Right lobe of liver (tissue), 6 donors: ENCODE measurements around the gene DEDD. TPM values are rescaled to one million over a fixed set of nuclear protein-coding genes. Genes with fewer than 3 reads are reported as not detected.
"Not testable (repeated sequence)": the region's sequence is repeated elsewhere in the genome, so short reads cannot be mapped to it uniquely, and the experiment has no call there.

Source experiments
- ATAC-seq, 4 donors: fragments of 200-7000 bp; cut with Tn5 transposase; one replicate each; pipeline ENCODE4 v1.9.1; 2020; ENCODE audit warnings: mild to moderate bottlenecking in 4 of 4, moderate library complexity in 4 of 4
- DNase-seq, 3 donors: peaks; one replicate each; pipeline ENCODE4 v3.0.0-alpha.2; 2020
- H3K27ac ChIP-seq, 3 donors: fragments of 200-600 bp; one replicate each; pipeline ENCODE4 v1.8.0; 2022
- H3K27me3 ChIP-seq, 2 donors: fragments of 200-600 bp; one replicate each; pipeline ENCODE4 v1.8.0; 2022
- H3K36me3 ChIP-seq, 4 donors: fragments of 200-600 bp; sonication (generic) in 1 of 4; one replicate each; pipeline versions ENCODE4 v1.5.1 to v1.8.0; 2017 to 2022; ENCODE audit warnings: control low read depth in 1 of 4
- H3K4me1 ChIP-seq, 4 donors: fragments of 200-600 bp; sonication (generic) in 1 of 4; one replicate each; pipeline versions ENCODE4 v1.5.1 to v1.8.0; 2017 to 2022; ENCODE audit warnings: control low read depth in 1 of 4
- H3K4me3 ChIP-seq, 3 donors: fragments of 200-600 bp; one replicate each; pipeline ENCODE4 v1.8.0; 2022
- H3K9me3 ChIP-seq, 4 donors: fragments of 200-600 bp; sonication (generic) in 1 of 4; one replicate each; pipeline versions ENCODE4 v1.5.1 to v1.8.0; 2017 to 2022; ENCODE audit warnings: control low read depth in 1 of 4
- CTCF ChIP-seq, 4 donors: fragments of 200-600 bp in 3 of 4; fragments of 450-650 bp in 1 of 4; IDR thresholded peaks; one replicate each; pipeline versions ENCODE4 v1.5.1 to v1.8.0; 2016 to 2022; ENCODE audit warnings: antibody characterized with exemption in 4 of 4, mild to moderate bottlenecking in 2 of 4
- POLR2A ChIP-seq: fragments of 450-650 bp; IDR thresholded peaks from one replicate; pipeline ENCODE4 v1.6.1; 2017; ENCODE audit warnings: antibody characterized with exemption, mild to moderate bottlenecking
- whole genome bisulfite sequencing: methylation state at CpG from one replicate; pipeline ENCODE4 v1.1.6; 2018; ENCODE audit warnings: low coverage, low lambda C conversion rate; ENCODE audit not compliant: insufficient coverage; ENCODE audit errors: missing lambda C conversion rate; 5-methylcytosine and 5-hydroxymethylcytosine counted together
- intact Hi-C, 2 donors: fragments of 100-400 bp; cut with DNase I; formaldehyde crosslinking; loops; one replicate each; pipeline versions ENCODE4 v1.11.2 to v1.14.1; 2022
- total RNA-seq, 6 experiments: library from RNA; depleted of rRNA in 2 of 6; stranded (reverse); fragments of >200 nt in 2 of 6; fragmentation: NEBNext Ultra II Directional in 3 of 6; extraction: Animal tissue kit (Norgen Biotek cat#: 25700) in 3 of 6; gene quantifications; one replicate each; pipeline versions ENCODE4 v1.1.0 to v1.2.4, GENCODE V29; 2016 to 2023
- donor health status: DM: no; HTN: yes; CAD: no.
- donor health status: DM: no; HTN: no; CAD: no.
- donor health status: DM: no; HTN: no; CAD: no.
- donor health status: DM: no; HTN: yes; CAD: no.
- donor health status: DM: no; HTN: yes; CAD: no.

The DEDD gene
- total RNA-seq, 6 experiments from 2014 or later, result 13.8 to 22.0 (median 16.6) TPM

DNA sequence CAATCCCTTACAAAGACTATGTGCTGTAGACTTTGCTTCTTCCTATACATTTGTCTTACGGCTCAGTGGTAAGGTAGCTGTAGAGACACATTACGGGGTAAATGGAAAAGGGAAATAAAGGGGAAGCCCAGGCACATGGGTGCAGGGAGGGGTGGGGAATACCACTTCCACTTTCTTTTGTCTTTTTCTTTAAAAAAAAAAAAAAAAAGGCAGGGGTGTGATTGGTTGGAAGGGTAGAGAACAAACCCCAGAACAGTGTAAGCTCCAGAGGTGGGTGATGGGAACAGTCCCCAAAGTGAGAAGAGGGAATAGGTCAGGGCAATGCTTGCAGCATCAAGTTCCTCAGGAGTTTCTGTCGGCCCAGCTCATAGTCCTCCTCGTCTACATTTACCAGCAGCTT, 10.6 kb downstream of the DEDD start:
- intact Hi-C loops, result no loop called here
- TF ChIP-seq CTCF (IDR thresholded peaks at IDR 0.05), result no peak
- TF ChIP-seq POLR2A, result no peak
- H3K27ac ChIP-seq, result no peak overlapping the region
- ATAC-seq (no peak), DNase-seq (no peak)
- H3K4me1 ChIP-seq, result peaks cover 0 to 20% (median 10%) of the 10 kb centered on the region in 4 donors
- H3K4me3 ChIP-seq, result no peak overlapping the region
- no peaks in the 10 kb centered on the region for H3K9me3 ChIP-seq
- no peaks in the 10 kb centered on the region for H3K27me3 ChIP-seq
- H3K36me3 ChIP-seq, result peaks cover 0 to 58% (median 40%) of the 10 kb centered on the region in 4 donors
- 67% methylated on average over 4 of the region's 4 CpGs for WGBS

GRCh38 chr1:161121042-161121650, 11.3 kb downstream of the DEDD start:
- no peaks in the 10 kb centered on the region for H3K9me3 ChIP-seq
- no peak overlapping the region for H3K4me3 ChIP-seq
- no peak for ATAC-seq
- WGBS, result 68% methylated on average over 3 of the region's 3 CpGs
- DNase-seq, result no peak
- intact Hi-C loops, result no loop called here
- no peak overlapping the region for H3K27ac ChIP-seq
- no peak for TF ChIP-seq CTCF (IDR thresholded peaks at IDR 0.05)
- no peak for TF ChIP-seq POLR2A
- no peaks in the 10 kb centered on the region for H3K27me3 ChIP-seq
- H3K36me3 ChIP-seq, result peaks cover 0 to 58% (median 40%) of the 10 kb centered on the region in 4 donors
- peaks cover 0 to 27% (median 13%) of the 10 kb centered on the region in 4 donors for H3K4me1 ChIP-seq

DNA sequence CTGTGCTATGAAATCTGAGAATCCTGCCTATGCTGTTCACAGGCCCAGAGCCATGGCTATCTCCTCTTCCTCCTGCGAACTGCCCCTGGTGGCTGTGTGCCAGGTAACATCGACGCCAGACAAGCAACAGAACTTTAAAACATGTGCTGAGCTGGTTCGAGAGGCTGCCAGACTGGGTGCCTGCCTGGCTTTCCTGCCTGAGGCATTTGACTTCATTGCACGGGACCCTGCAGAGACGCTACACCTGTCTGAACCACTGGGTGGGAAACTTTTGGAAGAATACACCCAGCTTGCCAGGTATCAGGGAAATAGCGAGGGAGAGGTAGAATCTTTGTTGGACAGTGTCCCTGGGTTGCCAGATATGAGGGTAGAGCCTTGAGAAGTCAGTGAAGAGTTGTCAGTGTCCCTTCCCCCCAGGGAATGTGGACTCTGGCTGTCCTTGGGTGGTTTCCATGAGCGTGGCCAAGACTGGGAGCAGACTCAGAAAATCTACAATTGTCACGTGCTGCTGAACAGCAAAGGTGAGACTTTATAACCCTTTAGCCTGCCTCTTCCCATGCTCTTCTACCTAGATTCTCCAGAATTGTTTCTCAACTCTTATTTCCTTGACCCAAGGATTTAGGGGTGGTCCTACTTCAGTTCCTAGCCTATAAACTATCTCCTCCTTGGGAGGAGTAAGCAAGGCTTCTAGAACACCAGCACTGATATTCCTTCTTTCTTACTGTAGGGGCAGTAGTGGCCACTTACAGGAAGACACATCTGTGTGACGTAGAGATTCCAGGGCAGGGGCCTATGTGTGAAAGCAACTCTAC, 13.2 kb downstream of the DEDD start:
- DNase-seq, result peak; percentile 61 to 87 (median 79)
- WGBS, result 14% methylated on average over 8 of the region's 10 CpGs
- intact Hi-C loops, result no loop called here
- ATAC-seq, result peak; percentile 16 to 63 (median 53)
- H3K4me1 ChIP-seq, result peaks cover 0 to 43% (median 19%) of the 10 kb centered on the region in 4 donors
- no peaks in the 10 kb centered on the region for H3K27me3 ChIP-seq
- peaks cover 0 to 47% (median 33%) of the 10 kb centered on the region in 4 donors for H3K36me3 ChIP-seq
- TF ChIP-seq POLR2A (no peak), CTCF (IDR thresholded peaks at IDR 0.05) (peak in 1 of 4 donors; percentile 13)
- H3K27ac ChIP-seq, result peak overlapping the region; percentile 88 to 95 (median 90)
- peak overlapping the region; percentile 89 to 100 (median 99) for H3K4me3 ChIP-seq
- H3K9me3 ChIP-seq, result no peaks in the 10 kb centered on the region

- TF ChIP-seq CTCF (IDR thresholded peaks at IDR 0.05) (no peak), POLR2A (peak; percentile 96)
- peak within 1 kb of the TSS; percentile 88 to 95 (median 90) for H3K27ac ChIP-seq
- H3K27me3 ChIP-seq, result no peaks in the 10 kb centered on the region
- intact Hi-C loops, result no loop called here
- DNase-seq (peak; percentile 91 to 92 (median 91)), ATAC-seq (peak; percentile 86 to 90 (median 88))
- WGBS, result under 1% methylated on average over 32 of the region's 58 CpGs
- no peaks in the 10 kb centered on the region for H3K9me3 ChIP-seq
- peaks cover 0 to 50% (median 19%) of the 10 kb centered on the region in 4 donors for H3K4me1 ChIP-seq
- H3K4me3 ChIP-seq, result peak within 1 kb of the TSS; percentile 89 to 100 (median 99)
- H3K36me3 ChIP-seq, result peaks cover 0 to 35% (median 26%) of the 10 kb centered on the region in 4 donors
These were observed 14.5 kb downstream of the DEDD start, which contains the start of the genes NIT1 and PFDN2 for GRCh38 chr1:161117759-161118581. Gene NIT1, plus strand, starts transcription at chr1:161118105. Its CDS starts 72 bp downstream, at chr1:161118177. Gene PFDN2, minus strand, starts transcription at chr1:161118037. Its CDS starts 11 bp downstream, at chr1:161118026.

GRCh38 chr1:161115961-161116360, 16.5 kb downstream of the DEDD start:
- intact Hi-C loops, DNase-seq, H3K27ac ChIP-seq, ATAC-seq, H3K27me3 ChIP-seq, H3K4me3 ChIP-seq, H3K9me3 ChIP-seq: not testable (repeated sequence)
- peaks cover 0 to 50% (median 19%) of the 10 kb centered on the region in 4 donors for H3K4me1 ChIP-seq
- WGBS, result 87% methylated on average over 3 of the region's 6 CpGs
- H3K36me3 ChIP-seq, result peaks cover 0 to 15% (median 9%) of the 10 kb centered on the region in 4 donors
